ENCODE results near the gene AHCY.
"Not testable (repeated sequence)": the region's sequence is repeated elsewhere in the genome, so short reads cannot be mapped to it uniquely, and the experiment has no call there.

Gene AHCY

GRCh38 chr20:34302723-34303533 lies at the start of gene AHCY:
TSS of gene AHCY (minus strand) at chr20:34303355. CDS start at chr20:34303270, 85 bp downstream.
- peak; percentile 99 for DNase-seq (ENCODE audit: low spot score)

- DNase-seq (ENCODE audit: low spot score) = no peak
These were observed 46.9 kb upstream of the AHCY start for GRCh38 chr20:34350095-34350494.

DNA sequence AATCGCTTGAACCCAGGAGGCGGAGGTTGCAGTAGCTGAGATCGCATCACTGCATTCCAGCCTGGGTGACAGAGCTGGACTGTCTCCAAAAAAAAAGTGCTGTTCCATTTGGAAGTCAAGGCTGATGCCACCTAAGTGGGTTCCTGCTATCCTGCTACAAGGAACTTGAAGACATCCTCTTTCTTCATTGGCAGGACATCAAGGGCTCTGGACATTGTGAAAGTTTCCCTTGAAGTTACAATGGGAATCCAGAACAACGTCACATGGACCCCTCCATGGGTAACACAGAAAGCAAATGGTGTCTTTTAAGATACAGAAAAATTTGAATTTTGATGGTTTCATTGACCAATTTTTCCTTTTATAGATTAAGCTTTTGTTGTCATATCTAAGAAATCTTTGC lies 44.4 kb upstream of the AHCY start:
- DNase-seq (ENCODE audit: low spot score) = no peak

DNA sequence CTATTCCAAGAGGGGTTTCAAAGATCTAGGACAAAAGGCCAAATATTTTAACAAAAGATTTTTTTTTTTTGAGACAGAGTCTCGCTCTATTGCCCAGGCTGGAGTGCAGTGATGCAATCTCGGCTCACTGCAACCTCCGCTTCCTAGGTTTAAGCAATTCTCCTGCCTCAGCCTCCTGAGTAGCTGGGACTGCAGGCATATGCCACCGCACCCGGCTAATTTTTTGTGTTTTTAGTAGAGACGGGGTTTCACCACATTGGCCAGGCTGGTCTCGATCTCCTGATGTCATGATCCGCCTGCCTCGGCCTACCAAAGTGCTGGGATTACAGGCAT lies 43.3 kb upstream of the AHCY start:
- not testable (repeated sequence) for DNase-seq (ENCODE audit: low spot score)

GRCh38 chr20:34345839-34346532 lies 42.8 kb upstream of the AHCY start:
- DNase-seq (ENCODE audit: low spot score) = not testable (repeated sequence)

- DNase-seq (ENCODE audit: low spot score) = no peak
These were observed 42.2 kb upstream of the AHCY start for GRCh38 chr20:34345402-34345736.

DNA sequence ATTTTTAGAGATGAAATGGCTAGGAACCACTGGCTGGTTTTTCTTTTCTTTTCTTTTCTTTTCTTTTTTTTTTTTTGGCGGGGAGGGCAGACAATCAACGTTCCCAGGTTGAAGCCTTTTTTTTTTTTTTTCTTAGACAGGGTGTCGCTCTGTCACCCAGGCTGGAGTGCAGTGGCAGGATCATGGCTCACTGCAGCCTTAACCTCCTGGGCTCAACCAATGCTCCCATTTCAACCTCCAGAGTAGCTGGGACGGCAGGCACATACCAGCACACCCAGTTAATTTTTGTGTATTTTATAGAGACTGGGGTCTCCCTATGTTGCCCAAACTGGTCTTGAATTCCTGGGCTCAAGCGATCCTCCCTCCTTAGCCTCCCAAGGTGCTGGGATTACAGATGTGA lies 41.1 kb upstream of the AHCY start:
- no peak for DNase-seq (ENCODE audit: low spot score)

- no peak for DNase-seq (ENCODE audit: low spot score)
These were observed 40.5 kb upstream of the AHCY start for GRCh38 chr20:34343458-34344211.

- DNase-seq (ENCODE audit: low spot score) = not testable (repeated sequence)
These were observed 38.0 kb upstream of the AHCY start for GRCh38 chr20:34341199-34341598.

GRCh38 chr20:34340726-34341125 lies 37.6 kb upstream of the AHCY start:
- DNase-seq (ENCODE audit: low spot score) = not testable (repeated sequence)

- no peak for DNase-seq (ENCODE audit: low spot score)
These were observed 35.0 kb upstream of the AHCY start for GRCh38 chr20:34337982-34338726.

DNA sequence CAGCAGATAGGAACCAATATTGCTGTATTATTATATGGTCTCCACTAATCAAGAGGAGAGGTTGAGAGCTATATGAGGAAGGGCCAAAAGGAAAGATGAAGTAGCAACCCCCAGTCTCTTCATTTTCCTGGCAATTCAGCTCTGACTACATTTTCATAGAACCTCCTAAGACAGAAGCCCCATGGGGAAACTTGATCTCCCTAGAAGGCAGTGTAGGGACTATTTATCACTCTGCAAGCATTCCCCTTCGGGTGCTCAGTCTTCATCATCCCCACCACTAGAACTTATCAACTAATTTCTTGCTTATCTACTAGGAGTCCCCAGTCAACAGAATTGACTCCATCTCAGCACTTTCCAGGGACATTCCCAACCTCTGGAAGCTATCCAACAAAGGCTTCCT lies 34.4 kb upstream of the AHCY start:
- no peak for DNase-seq (ENCODE audit: low spot score)

DNA sequence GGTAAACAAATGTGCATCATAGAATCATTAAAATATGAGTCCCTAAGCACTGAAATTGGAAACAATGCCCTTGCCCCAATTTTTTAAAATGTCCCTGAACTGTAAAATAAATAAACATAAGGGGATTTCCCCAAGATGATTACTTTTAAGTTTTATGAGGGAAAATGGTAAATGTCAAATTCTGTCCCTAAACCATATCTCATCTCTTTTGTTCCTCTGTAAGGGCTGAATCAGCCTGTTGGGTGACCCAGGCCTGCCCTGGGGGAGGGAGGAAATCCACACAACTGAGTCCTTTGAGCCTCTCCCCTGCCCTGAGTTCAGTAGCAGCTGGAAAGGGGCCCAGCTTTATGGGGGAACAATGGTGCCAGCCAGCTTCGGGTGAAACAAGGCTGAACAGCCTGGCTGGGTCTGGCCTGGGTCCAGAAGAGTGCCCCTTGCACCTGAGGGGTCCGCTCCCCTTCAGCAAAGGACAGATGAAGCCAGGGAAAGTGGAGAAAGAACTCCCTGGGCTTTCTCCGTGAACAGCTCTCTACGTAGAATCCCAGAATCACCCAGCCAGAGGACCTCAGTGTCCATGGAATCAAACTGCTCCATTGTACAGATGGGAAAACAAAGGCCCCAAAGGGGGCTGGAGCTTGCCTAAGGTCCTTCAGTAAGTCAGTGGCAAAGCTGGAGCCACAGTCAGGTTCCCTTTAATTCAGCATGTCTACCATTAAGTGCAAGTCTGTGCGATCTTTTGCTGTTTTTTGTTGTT lies 31.7 kb upstream of the AHCY start:
- DNase-seq (ENCODE audit: low spot score) = no peak

- no peak for DNase-seq (ENCODE audit: low spot score)
These were observed 30.6 kb upstream of the AHCY start for GRCh38 chr20:34333786-34334185.

- DNase-seq (ENCODE audit: low spot score) = no peak
These were observed 29.2 kb upstream of the AHCY start for GRCh38 chr20:34332262-34332920.

GRCh38 chr20:34331838-34332237 lies 28.7 kb upstream of the AHCY start:
- DNase-seq (ENCODE audit: low spot score) = no peak

DNA sequence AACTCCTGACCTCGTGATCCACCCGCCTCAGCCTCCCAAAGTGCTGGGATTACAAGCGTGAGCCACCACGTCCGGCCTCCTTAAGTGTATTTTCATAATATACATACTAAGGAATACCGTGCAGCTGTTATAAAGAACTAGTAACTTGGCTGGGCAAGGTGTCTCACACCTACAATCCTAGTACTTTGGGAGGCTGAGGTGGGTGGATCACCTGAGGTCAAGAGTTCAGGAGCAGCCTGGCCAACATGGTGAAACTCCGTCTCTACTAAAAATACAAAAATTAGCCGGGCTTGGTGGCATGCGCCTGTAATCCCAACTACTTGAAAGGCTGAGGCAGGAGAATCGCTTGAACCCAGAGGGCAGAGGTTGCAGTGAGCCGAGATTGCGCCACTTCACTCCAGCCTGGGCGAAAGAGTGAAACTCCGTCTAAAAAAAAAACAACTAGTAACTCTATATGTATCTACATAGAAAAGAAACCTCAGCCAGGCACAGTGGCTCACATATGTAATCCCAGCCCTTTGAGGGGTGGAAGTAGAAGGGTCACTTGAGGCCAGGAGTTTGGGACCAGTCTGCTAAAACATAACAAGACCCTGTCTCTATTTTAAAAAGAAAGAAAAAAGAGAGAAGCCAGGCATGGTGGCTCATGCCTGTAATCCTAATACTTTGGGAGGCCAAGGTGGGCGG lies 27.8 kb upstream of the AHCY start:
- DNase-seq (ENCODE audit: low spot score) = not testable (repeated sequence)

- DNase-seq (ENCODE audit: low spot score) = no peak
These were observed 25.9 kb upstream of the AHCY start for GRCh38 chr20:34328928-34329677.

DNA sequence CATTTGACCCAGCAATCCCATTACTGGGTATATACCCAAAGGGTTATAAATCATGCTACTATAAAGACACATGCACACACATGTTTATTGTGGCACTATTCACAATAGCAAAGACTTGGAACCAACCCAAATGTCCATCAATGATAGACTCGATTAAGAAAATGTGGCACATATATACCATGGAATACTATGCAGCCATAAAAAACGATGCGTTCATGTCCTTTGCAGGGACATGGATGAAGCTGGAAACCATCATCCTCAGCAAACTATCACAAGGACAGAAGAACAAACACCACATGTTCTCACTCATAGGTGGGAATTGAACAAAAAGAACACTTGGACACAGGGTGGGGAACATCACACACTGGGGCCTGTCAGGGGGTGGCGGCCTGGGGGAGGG lies 25.1 kb upstream of the AHCY start:
- not testable (repeated sequence) for DNase-seq (ENCODE audit: low spot score)

GRCh38 chr20:34324541-34324940 lies 21.4 kb upstream of the AHCY start:
- no peak for DNase-seq (ENCODE audit: low spot score)

Measured in SW480 (cell line).